Measurements from ENCODE around the gene ALDH2. TPM values are rescaled to one million over a fixed set of nuclear protein-coding genes. Genes with fewer than 3 reads are reported as not detected.
"Not testable (repeated sequence)": the region's sequence is repeated elsewhere in the genome, so short reads cannot be mapped to it uniquely, and the experiment has no call there.

The ALDH2 gene
- total RNA-seq, 1 experiment from 2014 or later = not detected

DNA sequence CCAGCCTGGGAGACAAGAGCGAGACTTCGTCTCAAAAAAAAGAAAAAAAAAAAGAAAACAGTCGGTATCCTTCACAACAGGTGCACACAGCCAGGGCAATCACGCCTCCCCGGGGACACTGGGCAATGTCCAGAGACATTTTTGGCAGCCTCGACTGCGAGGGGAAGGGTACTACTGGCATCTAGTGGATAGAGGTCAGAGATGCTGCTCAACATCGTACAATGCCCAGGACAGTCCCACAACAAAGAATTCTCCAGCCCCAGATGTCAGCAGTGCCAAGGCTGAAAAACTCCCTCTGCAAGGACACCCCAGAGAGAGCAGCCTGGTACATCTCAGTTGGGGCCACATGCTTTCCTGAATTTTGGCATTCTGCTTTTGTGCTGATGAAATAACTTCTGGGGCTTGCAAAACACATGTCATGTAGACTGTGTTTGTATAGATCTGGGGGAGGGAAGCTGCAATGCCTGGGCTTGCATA, 21.5 kb downstream of the ALDH2 start:
- no peak for DNase-seq (ENCODE audit: low spot score)

DNA sequence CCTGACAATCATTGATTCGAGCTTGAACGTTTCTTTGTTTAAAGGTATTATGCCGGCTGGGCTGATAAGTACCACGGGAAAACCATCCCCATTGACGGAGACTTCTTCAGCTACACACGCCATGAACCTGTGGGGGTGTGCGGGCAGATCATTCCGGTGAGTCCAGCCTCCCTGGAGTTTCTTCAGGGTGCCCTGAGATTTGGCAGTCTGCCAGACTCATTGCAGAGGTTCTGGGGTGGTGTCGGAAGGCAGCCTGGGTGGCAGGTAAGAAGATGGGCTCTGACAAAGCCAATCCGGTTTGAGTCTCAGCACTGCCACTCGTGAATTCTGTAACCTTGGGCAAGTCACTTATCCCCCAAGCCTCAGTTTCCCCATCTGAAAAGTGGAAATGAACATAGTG, 23.0 kb downstream of the ALDH2 start:
- no peak for DNase-seq (ENCODE audit: low spot score)

DNA sequence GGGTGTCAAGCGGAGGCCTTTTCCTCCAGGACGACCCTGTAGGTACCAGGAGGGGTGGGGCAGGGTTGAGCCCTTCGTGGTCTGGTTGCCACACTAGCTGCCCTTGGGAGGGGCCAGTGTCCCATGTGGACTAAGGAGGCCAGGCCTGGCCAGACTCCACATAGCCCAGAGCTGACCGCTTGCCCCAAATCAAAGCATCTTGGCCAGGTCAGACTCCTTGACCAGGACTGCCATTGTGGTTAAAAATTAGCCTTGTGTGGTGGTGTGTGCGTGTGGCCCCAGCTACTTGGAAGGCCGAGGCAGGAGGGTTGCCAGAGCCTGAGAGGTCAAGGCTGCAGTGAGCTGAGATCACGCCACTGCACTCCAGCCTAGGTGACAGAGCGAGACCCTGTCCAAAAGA, 24.8 kb downstream of the ALDH2 start:
- no peak for DNase-seq (ENCODE audit: low spot score)

DNA sequence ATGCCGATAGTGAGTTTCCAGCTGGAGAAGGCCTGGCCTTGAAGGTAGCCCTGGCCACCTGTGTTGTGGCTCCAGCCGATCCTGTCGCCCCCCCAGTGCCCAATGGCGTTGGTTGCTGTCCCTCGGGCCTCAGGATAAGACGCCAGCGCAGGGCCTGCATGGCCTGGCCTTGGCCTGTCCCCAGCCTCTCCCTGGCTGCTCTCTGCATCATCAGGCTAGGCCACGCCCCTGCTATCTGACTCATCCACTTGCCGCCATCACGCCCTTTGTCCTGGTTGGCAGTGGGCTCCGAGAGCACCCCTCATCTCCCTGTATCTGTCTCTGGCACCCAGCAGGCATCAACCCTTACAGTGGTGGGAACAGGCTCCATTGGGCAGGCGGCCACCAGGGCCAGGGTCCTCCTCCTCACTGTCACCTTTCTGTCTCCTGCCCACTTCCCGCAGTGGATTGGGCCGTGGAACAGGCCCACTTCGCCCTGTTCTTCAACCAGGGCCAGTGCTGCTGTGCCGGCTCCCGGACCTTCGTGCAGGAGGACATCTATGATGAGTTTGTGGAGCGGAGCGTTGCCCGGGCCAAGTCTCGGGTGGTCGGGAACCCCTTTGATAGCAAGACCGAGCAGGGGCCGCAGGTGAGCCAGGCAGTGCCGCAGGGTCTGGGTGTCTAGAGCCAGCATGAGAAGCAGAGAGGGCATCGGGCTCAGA, 25.6 kb downstream of the ALDH2 start:
- peak; percentile 43 for DNase-seq (ENCODE audit: low spot score)

DNA sequence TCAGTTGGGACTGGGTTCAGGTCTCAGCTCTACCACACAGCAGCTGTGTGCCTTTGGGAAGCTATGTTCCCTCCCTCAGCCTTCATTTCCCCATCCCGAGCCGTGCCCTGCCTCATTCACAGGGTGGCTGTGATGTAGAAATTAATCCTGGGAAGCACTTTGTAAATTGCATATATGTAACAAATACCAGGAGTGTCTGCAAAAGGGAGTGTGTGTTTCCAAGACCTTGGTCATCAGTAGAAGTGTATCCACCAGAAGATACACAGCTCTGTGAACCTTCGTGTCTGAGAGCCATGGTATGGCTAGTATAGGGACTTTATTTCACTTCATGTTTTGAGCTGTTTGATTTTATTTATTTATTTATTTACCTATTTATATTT, 26.1 kb downstream of the ALDH2 start:
- DNase-seq (ENCODE audit: low spot score) = no peak

DNA sequence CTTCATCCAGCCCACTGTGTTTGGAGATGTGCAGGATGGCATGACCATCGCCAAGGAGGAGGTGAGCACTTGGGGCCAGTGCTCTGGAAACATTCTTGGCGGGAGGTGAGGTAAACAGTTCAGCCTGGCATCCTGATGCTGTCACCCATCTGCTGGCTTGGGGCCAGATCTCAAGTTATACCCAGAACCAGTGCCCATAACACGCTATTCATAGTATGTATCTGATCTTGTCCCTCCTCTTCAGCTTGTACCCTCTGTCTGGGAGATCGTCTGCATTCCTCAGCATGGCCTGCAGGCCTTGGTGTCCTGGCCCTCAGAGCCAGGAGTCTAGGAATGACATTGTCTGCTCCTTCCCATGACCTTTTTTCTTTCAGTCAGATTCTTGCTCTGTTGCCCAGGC, 31.4 kb downstream of the ALDH2 start:
- no peak for DNase-seq (ENCODE audit: low spot score)

DNA sequence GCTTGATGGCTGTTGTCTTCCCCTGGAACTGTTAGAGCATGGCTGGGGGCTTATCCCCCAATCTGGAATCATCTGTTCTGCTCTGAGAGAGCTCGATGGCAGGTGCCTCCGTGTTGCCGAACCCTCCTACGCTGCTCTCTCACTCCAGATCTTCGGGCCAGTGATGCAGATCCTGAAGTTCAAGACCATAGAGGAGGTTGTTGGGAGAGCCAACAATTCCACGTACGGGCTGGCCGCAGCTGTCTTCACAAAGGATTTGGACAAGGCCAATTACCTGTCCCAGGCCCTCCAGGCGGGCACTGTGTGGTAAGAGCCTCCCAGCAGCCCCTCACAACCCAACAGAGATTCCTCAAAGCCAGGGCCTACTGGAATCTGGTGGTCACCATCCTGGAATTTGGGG, 33.0 kb downstream of the ALDH2 start:
- no peak for DNase-seq (ENCODE audit: low spot score)

DNA sequence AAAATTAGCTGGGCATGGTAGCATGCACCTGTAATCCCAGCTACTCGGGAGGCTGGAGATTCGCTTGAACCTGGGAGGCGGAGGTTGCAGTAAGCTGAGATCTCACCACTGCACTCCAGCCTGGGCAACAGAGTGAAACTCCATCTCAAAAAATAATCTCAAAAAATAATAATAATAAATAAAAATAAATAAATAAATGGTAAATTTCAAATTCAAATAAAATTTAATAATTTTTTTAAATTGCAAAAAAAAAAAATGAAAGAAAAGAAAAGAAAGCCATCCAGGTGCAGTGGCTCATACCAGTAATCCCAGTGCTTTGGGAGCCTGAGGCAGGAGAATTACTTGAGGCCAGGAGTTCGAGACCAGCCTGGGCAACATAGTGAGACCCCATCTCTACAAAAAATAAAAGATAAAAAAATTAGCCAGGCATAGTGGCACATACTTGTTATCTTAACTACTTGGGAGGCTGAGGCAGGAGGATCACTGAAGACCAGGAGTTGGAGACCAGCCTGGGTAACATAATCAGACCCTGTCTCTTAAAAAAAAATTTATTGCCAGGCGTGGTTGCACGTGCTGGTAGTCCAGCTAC, 36.4 kb downstream of the ALDH2 start:
- DNase-seq (ENCODE audit: low spot score) = no peak

DNA sequence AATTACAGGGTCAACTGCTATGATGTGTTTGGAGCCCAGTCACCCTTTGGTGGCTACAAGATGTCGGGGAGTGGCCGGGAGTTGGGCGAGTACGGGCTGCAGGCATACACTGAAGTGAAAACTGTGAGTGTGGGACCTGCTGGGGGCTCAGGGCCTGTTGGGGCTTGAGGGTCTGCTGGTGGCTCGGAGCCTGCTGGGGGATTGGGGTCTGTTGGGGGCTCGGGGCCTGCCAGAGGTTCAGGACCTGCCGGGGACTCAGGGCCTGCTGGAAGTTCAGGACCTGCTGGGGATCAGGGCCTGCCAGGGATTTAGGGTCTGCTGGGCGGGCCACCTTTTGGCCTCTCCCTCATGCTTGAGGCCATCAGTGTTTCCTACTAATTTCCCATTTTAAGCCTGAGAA, 37.1 kb downstream of the ALDH2 start:
- no peak for DNase-seq (ENCODE audit: low spot score)

DNA sequence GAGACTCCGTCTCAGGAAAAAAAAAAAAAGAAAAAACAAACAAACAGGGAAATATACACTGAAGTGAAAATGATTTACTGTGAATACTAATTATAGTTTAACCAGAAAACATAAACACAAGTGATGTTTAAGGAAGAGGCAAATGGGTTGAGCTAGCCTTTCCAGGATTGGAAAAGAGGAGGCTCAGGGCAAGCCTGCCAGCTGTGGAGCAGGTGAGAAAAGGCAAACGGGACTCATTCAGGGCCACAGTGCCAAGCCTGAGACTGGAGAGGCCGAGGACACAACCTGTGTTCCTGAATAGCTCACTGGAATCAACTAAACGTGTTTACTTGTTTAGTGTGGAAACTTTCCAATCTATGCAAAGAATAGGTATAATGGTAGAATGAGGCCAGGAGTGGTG, 39.6 kb downstream of the ALDH2 start:
- DNase-seq (ENCODE audit: low spot score) = no peak

DNA sequence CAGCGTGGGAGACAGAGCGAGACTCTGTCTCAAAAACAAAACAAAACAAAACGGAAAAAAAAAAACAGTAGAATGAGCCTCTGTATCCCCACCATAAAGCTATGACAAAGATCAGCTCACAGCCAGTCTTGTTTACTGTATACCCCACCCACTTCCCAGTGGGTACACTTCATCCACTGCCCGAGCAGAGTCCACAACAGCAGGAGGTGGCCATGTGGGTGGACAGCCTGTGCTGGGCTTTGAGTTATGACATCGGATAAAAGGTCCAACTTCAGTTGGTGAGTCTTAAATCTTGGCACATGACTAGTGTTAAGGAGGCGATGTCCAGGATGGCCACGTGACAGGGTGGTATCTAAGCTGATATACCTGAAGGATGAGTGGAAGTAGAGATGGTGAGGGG, 40.5 kb downstream of the ALDH2 start:
- no peak for DNase-seq (ENCODE audit: low spot score)

DNA sequence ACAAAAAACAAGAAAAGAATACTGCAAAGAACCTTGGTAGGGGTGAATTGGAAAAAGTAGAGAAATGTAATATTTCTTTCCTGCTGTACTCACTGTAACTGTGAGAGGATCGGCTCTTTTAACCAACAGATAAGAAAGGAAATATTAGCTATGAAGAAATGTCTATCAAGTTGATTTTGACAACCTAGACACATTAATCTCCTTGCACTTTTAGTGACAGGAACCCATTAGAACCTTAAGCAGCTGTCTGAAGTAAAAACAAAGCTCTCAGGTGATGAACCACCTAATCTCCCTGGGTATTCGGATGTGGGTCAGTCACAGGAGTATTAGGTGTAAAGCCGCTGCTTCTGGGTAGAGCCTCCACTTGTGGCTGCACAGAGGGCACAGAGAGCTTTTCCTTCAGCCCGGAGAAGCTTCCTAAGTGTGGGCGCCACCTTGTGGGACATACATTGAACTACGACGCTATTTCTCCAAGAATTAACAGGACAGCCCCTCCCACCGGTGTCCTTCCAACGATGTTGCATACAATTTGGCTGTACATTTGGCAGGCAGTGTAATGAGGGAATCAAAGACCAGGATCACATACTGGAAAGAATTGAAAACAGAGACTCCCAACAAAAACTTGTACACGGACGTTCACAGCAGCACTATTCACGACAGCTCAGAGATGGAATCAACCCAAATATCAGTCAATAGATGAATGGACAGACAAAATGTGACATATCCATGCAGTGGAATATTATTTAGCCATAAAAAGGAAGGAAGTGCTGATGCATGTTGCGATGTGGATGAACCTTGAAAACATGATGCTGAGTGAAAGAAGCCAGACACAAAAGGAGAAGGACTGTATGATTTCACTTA, 46.4 kb downstream of the ALDH2 start:
- DNase-seq (ENCODE audit: low spot score) = peak; percentile 73

DNA sequence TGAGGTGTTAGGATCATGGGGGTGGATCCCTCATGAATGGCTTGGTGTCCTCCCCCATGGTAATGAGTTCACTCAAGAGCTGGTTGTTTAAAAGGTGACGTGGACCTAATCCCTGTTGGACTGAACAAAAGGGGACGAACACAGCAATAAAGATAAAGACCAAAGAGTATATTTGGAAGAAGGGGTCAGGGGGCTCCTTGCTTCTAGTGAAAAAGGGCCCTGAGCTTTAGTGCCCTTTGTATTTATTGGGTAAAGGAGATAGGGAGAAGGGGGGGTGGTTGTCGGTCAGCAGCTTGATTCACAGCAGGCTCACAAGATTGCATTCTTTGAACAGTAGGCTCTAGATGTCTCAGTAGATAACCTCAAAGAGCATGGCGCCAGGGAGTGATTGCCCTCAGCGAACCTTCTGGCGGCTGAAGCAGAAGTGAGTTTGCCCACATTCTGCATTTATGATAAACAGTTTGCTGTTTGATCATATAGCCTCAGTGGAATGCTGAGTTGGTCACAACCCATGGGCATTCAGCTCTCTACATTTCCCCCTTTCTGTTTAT, 49.4 kb downstream of the ALDH2 start:
- DNase-seq (ENCODE audit: low spot score) = no peak

DNA sequence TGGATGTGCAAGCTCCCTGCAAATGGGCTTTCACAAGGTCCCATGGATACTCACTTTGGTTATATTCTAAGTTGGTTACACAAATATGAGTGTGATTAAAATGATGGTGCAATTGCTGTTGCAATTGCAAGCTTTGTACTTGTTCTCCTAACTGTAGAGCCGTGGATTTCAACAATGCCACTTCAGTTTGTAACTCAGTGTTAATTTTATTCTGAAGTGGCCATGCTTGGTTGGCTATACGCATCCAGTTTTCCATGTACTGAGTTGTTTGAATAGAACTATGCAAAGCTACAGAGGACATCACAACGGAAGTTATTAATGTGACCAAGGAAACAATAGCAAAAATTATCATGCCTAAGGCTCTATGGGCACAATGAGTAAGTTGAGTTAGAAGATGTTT, 50.2 kb downstream of the ALDH2 start:
- not testable (repeated sequence) for DNase-seq (ENCODE audit: low spot score)

DNA sequence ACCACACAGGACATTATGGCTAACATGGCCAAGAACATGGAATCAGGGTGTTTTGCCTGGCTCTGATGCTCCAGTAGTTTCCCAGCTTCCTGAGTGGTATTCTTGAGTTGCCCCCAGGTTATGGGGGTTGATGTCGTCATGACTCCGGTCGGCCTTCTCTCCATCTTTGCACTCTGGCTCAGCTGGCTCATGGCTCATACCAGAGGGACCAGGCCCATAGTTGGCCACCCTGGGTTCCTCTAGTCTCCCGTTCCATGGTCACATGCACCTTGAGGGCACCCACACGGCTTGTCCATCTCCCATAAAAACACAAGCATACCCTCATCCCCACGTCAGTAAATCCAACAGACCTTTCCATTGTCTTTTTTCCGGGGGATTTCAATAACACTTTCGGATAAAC, 51.6 kb downstream of the ALDH2 start:
- DNase-seq (ENCODE audit: low spot score) = no peak

DNA sequence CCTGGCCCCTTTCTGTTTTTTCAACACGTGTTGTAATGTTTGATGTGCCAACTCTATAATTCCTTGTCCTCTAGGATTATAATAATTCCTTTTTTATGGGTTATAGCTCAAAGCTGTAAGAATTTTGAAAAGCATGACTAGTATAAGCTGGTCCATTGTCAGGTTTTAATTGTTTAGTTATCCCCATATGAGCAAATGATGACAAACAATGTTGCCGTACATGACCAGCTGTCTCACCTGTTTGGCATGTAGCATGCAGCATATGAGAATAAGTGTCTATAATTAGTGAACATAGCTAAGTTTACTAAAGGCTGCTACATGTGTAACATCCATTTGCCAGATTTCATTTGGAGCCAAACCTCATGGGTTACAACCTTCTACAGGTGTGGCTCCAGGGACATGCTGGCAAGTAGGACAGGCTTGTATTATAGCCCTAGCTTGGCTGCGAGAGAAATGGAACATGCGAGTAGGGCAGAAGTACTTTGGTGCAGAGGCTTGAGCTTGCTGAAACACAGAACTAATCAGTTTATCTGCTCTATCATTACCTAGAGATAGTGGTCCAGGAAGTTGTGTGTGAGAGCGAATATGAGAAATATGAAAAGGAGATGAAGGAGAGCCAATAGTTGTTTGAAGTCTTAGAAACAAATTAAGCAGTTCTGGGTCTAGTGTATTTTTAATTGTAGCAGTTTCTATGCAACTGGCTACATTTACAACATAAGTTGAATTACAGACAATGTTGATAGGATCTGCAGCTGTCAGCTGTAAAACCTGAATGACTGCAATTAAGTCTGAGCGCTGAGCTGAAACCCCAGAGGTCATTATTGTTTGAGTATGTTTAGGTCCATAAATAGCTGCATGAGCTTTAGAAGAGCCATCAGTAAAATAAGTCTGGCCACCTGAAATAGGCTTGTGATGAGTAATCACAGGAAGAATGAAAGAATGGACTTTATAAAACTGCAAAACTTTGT, 52.7 kb downstream of the ALDH2 start:
- DNase-seq (ENCODE audit: low spot score) = no peak

DNA sequence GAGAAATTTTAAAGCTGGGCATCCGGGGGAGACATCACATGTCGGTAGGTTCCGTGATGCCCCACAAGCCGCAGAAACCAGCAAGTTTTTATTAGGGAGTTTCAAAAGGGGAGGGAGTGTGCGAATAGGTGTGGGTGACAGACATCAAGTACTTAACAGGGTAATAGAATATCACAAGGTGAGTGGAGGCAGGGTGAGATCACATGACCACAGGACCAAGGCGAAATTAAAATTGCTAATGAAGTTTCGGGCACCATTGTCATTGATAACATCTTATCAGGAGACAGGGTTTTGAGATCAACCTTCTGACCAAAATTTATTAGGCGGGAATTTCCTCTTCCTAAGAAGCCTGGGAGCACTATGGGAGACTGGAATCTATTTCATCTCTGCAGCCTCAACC, 54.1 kb downstream of the ALDH2 start:
- not testable (repeated sequence) for DNase-seq (ENCODE audit: low spot score)

DNA sequence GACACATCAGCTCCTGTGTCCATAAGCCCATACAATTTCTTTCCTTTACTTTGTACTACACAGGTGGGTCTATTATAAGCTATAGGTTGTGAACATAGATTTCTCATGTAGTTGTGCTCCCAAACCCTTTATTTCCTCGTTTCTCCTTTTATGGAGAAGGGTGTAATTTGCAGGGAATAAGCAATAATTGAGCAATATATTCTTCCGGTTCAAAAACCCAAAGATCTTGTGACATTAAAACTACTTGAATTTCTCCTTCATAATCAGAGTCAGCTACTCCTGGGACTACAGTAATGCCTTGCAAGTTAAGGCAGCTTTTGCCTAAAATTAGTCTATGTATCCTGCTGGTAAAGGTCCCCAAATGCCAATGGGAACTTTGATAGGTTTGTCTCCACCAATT, 56.2 kb downstream of the ALDH2 start:
- no peak for DNase-seq (ENCODE audit: low spot score)

DNA sequence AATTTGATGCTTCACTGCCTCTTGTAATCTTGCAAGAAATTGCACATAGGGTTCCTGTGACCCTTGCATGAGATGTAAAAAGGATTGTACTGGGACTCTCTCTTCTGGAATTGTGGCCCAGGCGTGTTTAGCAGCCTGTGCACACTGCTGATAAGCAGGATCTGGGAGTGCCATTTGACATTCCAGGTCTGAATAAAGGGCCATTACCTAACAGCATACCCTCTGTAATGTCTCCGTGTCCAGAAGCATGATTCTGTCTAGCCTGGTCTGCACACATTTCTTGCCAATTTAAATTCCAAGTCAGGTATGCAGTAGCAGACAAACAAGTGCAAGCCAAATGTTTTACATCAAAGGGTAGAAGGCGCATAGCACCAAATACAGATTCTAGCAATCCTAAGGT, 57.2 kb downstream of the ALDH2 start:
- DNase-seq (ENCODE audit: low spot score) = no peak

DNA sequence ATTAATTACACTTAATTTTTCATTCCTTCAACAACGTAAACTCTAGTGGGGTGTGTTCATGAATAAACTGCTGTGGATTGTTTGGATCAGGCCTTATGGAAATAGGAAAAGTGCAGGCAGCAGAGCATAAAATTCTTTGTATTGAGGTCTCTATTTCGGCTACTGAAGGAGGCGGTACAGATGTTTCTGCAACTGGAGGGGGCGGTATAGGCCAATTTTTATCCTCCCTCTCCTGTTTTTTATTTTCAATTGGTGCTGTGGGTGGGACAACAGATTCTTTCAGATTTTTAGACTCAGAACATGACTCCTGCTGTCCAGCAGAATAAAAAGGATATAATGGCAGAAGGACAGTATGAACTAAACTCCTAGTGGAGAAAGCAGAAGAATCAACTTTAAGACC, 57.6 kb downstream of the ALDH2 start:
- not testable (repeated sequence) for DNase-seq (ENCODE audit: low spot score)

DNA sequence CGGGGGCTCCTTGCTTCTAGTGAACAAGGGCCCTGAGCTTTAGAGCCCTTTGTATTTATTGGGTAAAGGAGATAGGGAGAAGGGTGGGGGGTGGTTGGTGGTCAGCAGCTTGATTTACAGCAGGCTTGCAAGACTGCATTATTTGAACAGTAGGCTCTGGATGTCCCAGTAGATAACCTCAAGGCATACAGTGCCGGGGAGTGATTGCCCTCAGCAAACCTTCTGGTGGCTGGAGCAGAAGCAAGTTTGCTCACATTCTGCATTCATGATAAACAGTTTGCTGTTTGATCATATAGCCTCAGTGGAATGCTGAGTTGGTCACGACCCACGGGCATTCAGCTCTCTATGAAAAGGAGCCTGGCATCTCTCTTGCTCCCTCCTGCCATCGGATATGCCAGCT, 58.8 kb downstream of the ALDH2 start:
- DNase-seq (ENCODE audit: low spot score) = no peak

All from A172 (cell line).